Spleen (tissue), 7 donors: ENCODE results near the gene PCBP3.

Source experiments
- POLR2A ChIP-seq, 3 donors: fragments of 450-650 bp; IDR thresholded peaks; one replicate each; pipeline ENCODE4 v1.5.1; 2017; ENCODE audit warnings: antibody characterized with exemption in 3 of 3, mild to moderate bottlenecking in 1 of 3
- POLR2AphosphoS5 ChIP-seq, 3 donors: sonication (generic); formaldehyde crosslinking; IDR thresholded peaks; one replicate each; pipeline ENCODE4 v1.5.1; 2017; ENCODE audit warnings: antibody characterized with exemption in 3 of 3
- TF ChIP-seq, protein P1 (sequence below), 11 experiments: fragments of 200-600 bp in 7 of 11; fragments of 450-650 bp in 4 of 11; sonication (generic) in 4 of 11; IDR thresholded peaks in 8 of 11; conservative IDR thresholded peaks in 3 of 11; 1 replicate in 7 of 11; 2 replicates in 4 of 11; pipeline versions ENCODE4 v1.4.0 to v1.8.0; 2016 to 2021; ENCODE audit warnings: antibody characterized with exemption in 11 of 11, inconsistent platforms in 4 of 11, mild to moderate bottlenecking in 1 of 11
- donor health status: DM: no; HTN: no; CAD: no; lungs with moderate emphysema.
- donor health status: DM: no; HTN: no; CAD: no.
- donor health status: DM: no; HTN: no; CAD: no.

GRCh38 chr21:45821315-45821962 lies 177.9 kb downstream of the PCBP3 start:
- TF ChIP-seq POLR2A (IDR thresholded peaks at IDR 0.05) (no peak), POLR2AphosphoS5 (IDR thresholded peaks at IDR 0.05) (no peak)
- TF ChIP-seq, protein P1, sequence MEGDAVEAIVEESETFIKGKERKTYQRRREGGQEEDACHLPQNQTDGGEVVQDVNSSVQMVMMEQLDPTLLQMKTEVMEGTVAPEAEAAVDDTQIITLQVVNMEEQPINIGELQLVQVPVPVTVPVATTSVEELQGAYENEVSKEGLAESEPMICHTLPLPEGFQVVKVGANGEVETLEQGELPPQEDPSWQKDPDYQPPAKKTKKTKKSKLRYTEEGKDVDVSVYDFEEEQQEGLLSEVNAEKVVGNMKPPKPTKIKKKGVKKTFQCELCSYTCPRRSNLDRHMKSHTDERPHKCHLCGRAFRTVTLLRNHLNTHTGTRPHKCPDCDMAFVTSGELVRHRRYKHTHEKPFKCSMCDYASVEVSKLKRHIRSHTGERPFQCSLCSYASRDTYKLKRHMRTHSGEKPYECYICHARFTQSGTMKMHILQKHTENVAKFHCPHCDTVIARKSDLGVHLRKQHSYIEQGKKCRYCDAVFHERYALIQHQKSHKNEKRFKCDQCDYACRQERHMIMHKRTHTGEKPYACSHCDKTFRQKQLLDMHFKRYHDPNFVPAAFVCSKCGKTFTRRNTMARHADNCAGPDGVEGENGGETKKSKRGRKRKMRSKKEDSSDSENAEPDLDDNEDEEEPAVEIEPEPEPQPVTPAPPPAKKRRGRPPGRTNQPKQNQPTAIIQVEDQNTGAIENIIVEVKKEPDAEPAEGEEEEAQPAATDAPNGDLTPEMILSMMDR (IDR thresholded peaks at IDR 0.05 in 8 of 11, conservative IDR thresholded peaks at IDR 0.05 in 3 of 11), result no peak
